NCI-H460 (cell line): ENCODE data around the gene PCMTD2. TPM values are rescaled to one million over a fixed set of nuclear protein-coding genes. Genes with fewer than 3 reads are reported as not detected.

Source experiments
- DNase-seq: peaks from one replicate; pipeline ENCODE4 v3.0.0-alpha.2; 2016; ENCODE audit warnings: low read depth; ENCODE audit errors: extremely low read depth
- total RNA-seq: library from RNA; depleted of rRNA; stranded (reverse); fragments of >200 nt; shearing (Covaris generic); gene quantifications from 2 replicates; pipeline ENCODE4 v1.2.3, GENCODE V29; 2014

The PCMTD2 gene
- total RNA-seq, 1 experiment from 2014 or later: 45.1 TPM

GRCh38 chr20:64254156-64254555 is 1.4 kb upstream of the PCMTD2 start:
- no peak for DNase-seq

- DNase-seq: no peak
These were observed 782 bp upstream of the PCMTD2 start for GRCh38 chr20:64254571-64255360.

- DNase-seq: no peak
These were observed 861 bp downstream of the PCMTD2 start for GRCh38 chr20:64256282-64256935.

GRCh38 chr20:64257107-64257757 is 1.7 kb downstream of the PCMTD2 start:
- DNase-seq: no peak

- no peak for DNase-seq
These were observed 2.7 kb downstream of the PCMTD2 start for GRCh38 chr20:64258071-64258823.

GRCh38 chr20:64260239-64260638 is 4.7 kb downstream of the PCMTD2 start:
- no peak for DNase-seq

- no peak for DNase-seq
These were observed 5.6 kb downstream of the PCMTD2 start for GRCh38 chr20:64261138-64261537.

- no peak for DNase-seq
These were observed 8.5 kb downstream of the PCMTD2 start for GRCh38 chr20:64264091-64264490.

GRCh38 chr20:64265201-64265600 is 9.7 kb downstream of the PCMTD2 start:
- no peak for DNase-seq

- no peak for DNase-seq
These were observed 11.4 kb downstream of the PCMTD2 start for GRCh38 chr20:64266988-64267387.

- no peak for DNase-seq
These were observed 12.6 kb downstream of the PCMTD2 start for GRCh38 chr20:64268174-64268573.

- no peak for DNase-seq
These were observed 14.3 kb downstream of the PCMTD2 start for GRCh38 chr20:64269604-64270411.

GRCh38 chr20:64271636-64272035 is 16.1 kb downstream of the PCMTD2 start:
- no peak for DNase-seq

GRCh38 chr20:64273109-64273508 is 17.6 kb downstream of the PCMTD2 start:
- DNase-seq: no peak

GRCh38 chr20:64276817-64277216 is 21.3 kb downstream of the PCMTD2 start:
- no peak for DNase-seq

GRCh38 chr20:64277571-64278316 is 22.2 kb downstream of the PCMTD2 start:
- DNase-seq: no peak

GRCh38 chr20:64278317-64278681 is 22.8 kb downstream of the PCMTD2 start:
- DNase-seq: no peak

GRCh38 chr20:64279826-64280459 is 24.4 kb downstream of the PCMTD2 start:
- DNase-seq: no peak

GRCh38 chr20:64280460-64280843 is 24.9 kb downstream of the PCMTD2 start:
- no peak for DNase-seq
